ENCODE results near the gene TDP2.
A peak's percentile ranks its signal among the peaks of the same experiment; 100 is the strongest.

The TDP2 gene, protein sequence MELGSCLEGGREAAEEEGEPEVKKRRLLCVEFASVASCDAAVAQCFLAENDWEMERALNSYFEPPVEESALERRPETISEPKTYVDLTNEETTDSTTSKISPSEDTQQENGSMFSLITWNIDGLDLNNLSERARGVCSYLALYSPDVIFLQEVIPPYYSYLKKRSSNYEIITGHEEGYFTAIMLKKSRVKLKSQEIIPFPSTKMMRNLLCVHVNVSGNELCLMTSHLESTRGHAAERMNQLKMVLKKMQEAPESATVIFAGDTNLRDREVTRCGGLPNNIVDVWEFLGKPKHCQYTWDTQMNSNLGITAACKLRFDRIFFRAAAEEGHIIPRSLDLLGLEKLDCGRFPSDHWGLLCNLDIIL

GRCh38 chr6:24666641-24667377, at the start of gene TDP2, which contains the start of gene ACOT13:
Gene TDP2 (minus strand): TSS chr6:24666899. CDS start chr6:24666862, 37 bp downstream.
Gene ACOT13 (plus strand): TSS chr6:24667077. CDS start chr6:24667264, 187 bp downstream.
- peak; percentile 93 for DNase-seq

- DNase-seq = no peak
Measured at GRCh38 chr6:24710519-24711303, 44.0 kb upstream of the TDP2 start.

DNA sequence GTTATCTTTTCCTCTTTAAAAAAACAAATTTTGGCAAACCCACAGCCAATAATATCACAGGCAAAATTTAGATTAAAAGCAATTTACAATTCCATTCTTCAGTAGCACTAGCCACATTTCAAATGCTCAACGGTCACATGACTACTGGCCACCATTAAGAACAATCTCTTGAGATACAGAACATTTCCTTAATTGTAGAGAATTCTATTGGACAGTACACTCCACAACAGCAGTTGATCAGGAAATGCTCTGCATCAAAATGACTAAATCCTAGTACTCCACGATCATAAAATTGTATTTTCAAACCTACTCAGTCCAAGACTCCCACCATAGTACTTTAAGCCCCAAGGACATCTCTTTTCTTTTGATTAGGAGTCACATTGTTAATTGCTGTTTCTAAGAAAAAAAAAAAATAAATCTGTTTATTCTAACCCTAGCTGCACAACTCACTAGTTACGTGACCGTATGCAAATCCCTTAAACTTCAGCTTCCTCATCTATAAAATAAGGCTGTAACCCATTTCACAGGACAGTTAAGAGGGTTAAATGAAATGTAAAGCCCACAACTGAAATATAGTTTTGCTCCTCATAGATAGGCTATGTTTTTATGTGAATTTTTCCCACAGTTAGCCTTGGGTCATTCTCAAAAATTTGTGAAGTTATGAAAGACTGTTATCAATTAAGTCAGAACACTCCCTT, 42.5 kb upstream of the TDP2 start:
- no peak for DNase-seq

DNA sequence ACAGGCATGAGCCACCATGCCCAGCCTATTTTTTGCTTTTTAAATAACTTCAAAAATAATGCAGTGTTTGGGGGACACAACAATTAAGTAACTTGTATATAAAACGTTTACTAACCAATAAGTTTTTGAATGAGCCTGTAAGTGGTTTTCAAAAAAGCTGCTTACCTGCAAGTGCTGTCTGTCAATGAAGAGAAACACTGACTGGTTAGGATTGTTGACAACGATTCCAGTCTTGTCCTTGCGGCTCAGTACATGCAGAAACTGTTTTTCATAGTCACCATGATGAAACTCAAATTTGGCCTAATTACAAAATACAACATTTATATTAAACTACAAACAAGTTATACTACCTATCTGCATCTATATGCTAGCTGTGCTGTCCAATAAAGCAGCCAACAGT, 41.9 kb upstream of the TDP2 start:
- no peak for DNase-seq

- DNase-seq = no peak
Measured at GRCh38 chr6:24704468-24704867, 37.8 kb upstream of the TDP2 start.

DNA sequence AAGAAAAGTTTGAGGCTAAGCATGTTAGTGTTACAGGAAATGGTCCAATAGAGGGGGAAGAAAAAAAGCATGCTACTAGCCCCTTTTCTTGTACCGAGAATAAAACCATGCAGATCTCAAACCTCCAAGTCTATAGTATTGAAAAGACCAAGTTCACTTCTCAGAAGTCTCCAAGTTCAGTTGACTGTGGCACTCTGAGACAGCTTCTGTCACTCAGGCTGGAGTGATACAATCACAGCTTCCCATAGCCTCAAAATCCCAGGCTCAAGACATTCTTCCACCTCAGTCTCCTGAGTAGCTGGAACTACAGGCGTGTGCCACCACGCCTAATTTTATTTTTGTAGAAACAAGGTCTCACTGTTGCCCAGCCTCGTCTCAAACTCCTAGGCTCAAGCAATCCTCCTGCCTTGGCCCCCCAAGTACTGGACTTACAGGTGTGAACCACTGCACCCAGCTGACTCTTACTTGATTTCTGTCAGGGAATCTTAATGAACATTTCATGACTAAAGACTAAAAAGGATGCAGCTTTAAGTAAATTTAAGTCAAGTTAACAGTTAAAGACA, 36.1 kb upstream of the TDP2 start:
- no peak for DNase-seq

GRCh38 chr6:24699521-24700359, 33.0 kb upstream of the TDP2 start:
- DNase-seq = no peak

DNA sequence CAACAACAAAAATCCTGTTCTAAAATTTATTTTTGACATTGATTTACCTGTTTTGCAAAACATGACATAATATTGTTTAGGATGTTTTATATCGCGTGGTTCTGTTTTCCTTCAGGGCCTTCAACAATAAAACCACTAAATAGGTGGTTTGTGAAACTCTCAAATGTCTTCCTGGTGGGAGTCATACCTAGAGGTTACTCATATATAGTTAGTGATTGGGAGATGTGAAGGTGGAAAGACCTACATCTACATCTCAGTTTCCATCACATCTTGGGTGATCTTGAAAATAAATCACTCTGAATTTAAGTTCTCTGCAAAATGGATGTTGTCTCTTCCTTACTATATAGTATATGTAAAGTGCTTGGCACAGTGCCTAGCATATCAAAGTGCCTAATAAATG, 29.4 kb upstream of the TDP2 start:
- DNase-seq = no peak

DNA sequence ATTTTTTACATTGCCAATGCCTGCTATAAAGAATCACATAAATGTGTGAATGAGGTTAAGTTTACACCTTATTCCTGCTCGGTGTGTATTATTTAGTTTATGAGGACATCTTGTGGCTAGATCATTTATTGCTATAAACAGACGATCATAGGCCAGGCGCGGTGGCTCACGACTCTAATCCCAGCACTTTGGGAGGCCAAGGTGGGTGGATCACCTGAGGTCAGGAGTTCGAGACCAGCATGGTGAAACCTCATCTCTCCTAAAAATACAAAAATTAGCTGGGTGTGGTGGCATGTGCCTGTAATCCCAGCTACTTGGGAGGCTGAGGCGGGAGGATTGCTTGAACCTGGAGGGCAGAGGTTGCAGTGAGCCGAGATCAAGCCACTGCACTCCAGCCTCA, 28.9 kb upstream of the TDP2 start:
- peak; percentile 35 for DNase-seq

- no peak for DNase-seq
Measured at GRCh38 chr6:24694198-24694597, 27.5 kb upstream of the TDP2 start.

GRCh38 chr6:24692848-24693592, 26.3 kb upstream of the TDP2 start:
- DNase-seq = no peak

GRCh38 chr6:24692415-24692814, 25.7 kb upstream of the TDP2 start:
- DNase-seq = no peak

DNA sequence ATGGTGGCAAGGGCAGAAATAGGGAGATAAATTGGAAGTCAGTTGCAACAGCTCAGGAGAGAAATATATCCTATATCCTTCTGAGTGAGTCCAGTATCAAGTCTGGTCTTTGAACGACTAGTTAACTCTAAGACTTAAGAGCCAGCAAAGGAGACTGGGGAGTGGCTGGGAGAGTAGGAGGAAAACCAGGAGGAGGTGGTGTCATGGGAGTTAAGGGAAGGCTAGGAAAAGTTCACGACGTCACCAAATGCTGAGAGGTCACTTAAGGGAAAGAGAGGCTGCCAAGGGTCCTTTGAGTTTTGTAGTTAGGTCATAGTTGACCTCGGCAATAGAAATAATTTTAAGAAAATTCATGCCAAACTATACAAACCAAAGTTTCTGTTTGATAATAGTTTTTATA, 25.3 kb upstream of the TDP2 start:
- no peak for DNase-seq

- no peak for DNase-seq
Measured at GRCh38 chr6:24691550-24691949, 24.9 kb upstream of the TDP2 start.

DNA sequence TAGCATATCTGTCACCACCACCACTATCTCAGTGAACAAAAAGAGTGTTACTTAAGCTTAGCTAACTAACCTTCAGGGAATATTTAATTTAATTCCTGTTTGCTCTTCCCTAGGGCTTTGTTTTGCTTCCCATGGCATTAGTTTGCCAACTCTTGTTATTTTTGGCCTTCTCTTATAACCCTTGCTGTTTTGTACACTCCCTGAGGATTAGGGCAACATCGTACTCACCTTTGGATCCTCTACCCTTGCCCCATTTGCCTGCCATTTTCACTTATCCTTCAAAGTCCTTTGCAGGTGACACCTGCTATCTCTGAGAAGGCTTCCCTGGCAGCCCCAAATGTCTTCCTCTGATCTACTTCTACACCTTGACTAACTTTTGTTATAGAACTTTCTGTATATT, 23.9 kb upstream of the TDP2 start:
- DNase-seq = no peak

GRCh38 chr6:24689964-24690363, 23.3 kb upstream of the TDP2 start:
- no peak for DNase-seq

- no peak for DNase-seq
Measured at GRCh38 chr6:24686946-24687345, 20.2 kb upstream of the TDP2 start.

DNA sequence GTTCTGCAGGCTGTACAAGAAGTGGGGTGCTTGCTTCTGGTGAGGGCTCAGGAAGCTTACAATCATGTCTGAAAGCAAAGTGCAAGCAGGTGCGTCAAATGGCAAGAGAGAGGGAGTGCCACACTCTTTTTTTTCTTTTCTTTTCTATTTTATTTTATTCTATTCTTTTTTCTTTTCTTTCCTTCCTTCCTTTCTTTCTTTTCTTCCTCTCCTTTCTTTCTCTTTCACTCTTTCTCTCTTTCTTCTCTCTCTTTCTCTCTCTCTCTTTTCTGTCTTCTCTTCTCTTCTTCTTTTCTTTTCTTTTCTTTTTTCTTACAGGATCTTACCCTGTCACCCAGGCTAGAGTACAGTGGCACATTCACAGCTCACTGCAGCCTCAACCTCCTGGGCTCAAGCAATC, 19.7 kb upstream of the TDP2 start:
- DNase-seq = no peak

DNA sequence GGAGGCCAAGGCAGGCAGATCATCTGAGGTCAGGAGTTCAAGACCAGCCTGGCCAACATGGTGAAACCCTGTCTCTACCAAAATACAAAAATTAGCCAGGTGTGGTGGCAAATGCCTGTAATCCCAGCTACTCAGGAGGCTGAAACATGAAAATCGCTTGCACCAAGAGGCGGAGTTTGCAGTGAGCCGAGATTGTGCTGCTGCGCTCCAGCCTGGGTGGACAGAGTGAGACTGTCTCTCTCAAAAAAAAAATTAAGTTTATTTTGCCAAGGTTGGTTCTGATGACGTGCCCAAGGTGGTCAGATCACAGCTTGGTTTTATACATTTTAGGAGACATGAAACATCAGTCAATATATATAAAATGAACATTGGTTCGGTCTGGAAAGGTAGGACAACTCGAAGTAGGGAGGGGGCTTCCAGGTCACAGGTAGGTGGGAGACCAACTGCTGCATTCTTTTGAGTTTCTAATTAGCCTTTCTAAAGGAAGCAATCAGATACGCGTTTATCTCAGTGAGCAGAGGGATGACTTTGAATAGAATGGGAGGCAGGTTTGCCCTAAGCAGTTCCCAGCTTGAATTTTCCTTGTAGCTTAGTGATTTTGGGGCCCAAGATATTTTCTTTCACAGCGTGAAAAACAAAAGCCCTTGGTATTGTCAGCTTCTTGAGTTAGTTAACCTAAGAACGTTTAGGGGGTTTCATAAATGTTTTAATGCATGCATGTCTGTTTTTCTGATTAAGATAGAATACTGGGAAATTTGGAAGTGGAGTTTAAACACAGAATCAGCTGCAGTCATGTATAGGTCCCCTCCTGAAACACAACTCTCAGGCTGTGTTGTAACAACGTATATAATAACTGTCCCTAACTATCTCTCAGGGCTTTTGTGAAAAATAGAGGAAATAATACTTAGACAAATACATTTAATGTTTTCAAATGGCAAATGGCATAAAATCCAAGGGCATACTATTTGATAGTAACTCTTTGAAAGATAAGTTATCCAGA, 16.9 kb upstream of the TDP2 start:
- DNase-seq = peak; percentile 20

DNA sequence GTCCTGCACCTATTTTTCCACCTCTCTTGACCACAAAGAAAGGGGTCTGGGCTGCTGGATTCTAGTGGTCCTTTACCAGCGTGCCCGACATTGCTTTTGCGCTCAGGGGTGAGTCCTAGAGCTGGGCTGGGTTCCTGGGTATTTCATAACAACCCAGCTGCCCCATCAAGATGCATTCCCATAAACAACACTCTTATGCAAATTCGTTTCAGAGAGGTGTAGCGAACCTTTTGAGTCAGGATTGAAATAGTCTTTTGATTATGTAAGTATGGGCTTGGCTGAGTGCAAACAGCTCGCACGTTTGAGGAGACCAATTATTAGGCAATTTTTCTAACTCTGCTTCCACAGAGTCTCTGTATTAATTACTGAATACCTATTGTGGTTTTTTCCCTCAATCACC, 13.9 kb upstream of the TDP2 start:
- DNase-seq = no peak

All from SHP77 treated with DMSO at 0.1 percent for 48 hours (cell line).